SJSA1 (cell line): Measurements from ENCODE around the gene CACNA1A. TPM values are rescaled to one million over a fixed set of nuclear protein-coding genes. Genes with fewer than 3 reads are reported as not detected.
"Not testable (repeated sequence)": the region's sequence is repeated elsewhere in the genome, so short reads cannot be mapped to it uniquely, and the experiment has no call there.

ENCODE experiments used
- DNase-seq, 2 experiments: peaks; one replicate each; pipeline ENCODE4 v3.0.0-alpha.2; 2015 to 2020; ENCODE audit warnings: low spot score in 2 of 2, low read depth in 1 of 2
- H3K27ac ChIP-seq: fragments of 250-450 bp; sonication (Bioruptor Pico); 2 replicates; pipeline ENCODE4 v1.5.1; 2020; ENCODE audit warnings: mild to moderate bottlenecking, moderate library complexity
- H3K27me3 ChIP-seq: fragments of 250-450 bp; sonication (Bioruptor Pico); replicated peaks from 2 replicates; pipeline ENCODE4 v1.5.1; 2020; ENCODE audit warnings: mild to moderate bottlenecking, moderate library complexity
- H3K36me3 ChIP-seq: fragments of 250-450 bp; sonication (Bioruptor Pico); 2 replicates; pipeline ENCODE4 v1.5.1; 2020; ENCODE audit warnings: mild to moderate bottlenecking
- H3K4me1 ChIP-seq: fragments of 250-450 bp; sonication (Bioruptor Pico); replicated peaks from 2 replicates; pipeline ENCODE4 v1.6.1; 2021; ENCODE audit warnings: mild to moderate bottlenecking
- H3K4me3 ChIP-seq: fragments of 250-450 bp; sonication (Bioruptor Pico); 2 replicates; pipeline ENCODE4 v1.5.1; 2020; ENCODE audit warnings: mild to moderate bottlenecking
- H3K9me3 ChIP-seq: fragments of 250-450 bp; sonication (Bioruptor Pico); replicated peaks from 2 replicates; pipeline ENCODE4 v1.5.1; 2020; ENCODE audit warnings: mild to moderate bottlenecking
- total RNA-seq: library from RNA; depleted of rRNA; stranded (reverse); fragments of >200 nt; shearing (Covaris generic); gene quantifications from 2 replicates; pipeline ENCODE4 v1.2.3, GENCODE V29; 2014

CACNA1A gene
- total RNA-seq, 1 experiment from 2014 or later: not detected

DNA sequence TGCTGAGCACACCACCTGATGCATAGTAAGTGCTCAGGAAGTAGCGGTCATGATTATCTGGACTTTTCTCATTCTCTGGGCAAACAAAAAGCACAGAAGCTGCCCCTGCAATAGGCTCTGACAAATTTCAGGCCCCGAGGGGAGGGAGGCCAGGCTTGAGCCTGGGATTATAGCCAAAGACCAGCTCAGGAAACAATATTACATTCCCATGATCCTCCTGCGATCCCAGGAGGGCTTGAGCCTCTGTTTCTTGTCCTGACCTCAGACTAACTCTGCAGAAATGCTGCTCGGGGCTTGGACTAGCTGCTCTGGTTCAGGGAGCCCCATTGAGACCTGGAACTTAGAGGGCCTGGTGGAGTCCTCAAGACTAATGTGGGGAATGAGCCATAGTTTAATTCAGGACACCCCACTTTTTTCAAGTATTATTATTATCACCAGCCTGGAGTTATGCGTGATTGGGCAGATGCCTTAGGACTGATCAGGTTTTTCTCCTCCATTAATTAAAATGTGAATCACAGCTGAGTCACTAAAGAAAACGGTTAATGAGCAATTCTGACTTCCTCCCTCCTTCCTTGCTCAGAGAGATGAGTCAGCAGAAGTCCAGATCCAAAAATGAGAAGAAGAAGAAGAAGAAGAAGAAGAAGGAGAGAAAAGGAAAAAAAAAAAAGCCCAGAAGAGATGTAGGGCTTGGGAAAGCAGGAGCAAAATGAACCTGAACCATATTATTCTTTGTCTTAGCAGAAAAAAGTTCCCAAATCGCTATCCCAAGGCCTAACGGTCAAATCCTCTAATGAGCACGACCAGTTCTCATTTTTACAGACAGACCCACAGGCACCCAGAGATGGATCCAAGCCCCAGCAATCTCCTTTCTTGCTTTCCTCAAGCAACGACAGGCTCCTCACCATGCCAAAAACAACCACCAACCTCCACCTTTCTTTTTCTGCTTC, 107.2 kb downstream of the CACNA1A start:
- peaks cover 19% of the 10 kb centered on the region for H3K4me1 ChIP-seq
- H3K4me3 ChIP-seq: no peak overlapping the region
- peaks cover 3% of the 10 kb centered on the region; the same call in 1 of the 2 replicates for H3K27me3 ChIP-seq
- peak; percentile 59 to 72 for DNase-seq
- peak overlapping the region; percentile 80 for H3K27ac ChIP-seq
- no peaks in the 10 kb centered on the region for H3K9me3 ChIP-seq
- H3K36me3 ChIP-seq: no peaks in the 10 kb centered on the region

DNA sequence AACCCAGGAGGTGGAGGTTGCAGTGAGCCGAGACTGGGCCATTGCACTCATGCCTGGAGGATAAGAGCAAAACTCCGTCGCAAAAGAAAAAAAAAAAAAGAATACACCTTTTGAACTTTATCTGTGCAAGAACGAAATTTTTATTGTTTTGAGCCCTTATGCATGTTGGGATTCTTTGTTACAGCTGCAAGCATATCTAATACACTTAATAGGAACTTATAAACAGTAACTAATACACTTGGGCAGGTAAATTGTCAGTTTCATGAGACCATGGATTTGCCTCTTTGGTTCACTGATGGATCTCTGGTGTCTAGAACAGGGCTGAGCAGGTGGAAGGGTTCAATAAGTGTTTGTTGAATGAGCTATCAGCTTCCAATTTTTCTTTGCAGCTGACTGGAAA, 108.1 kb downstream of the CACNA1A start:
- Histone ChIP-seq H3K27ac (peak overlapping the region; percentile 80), H3K36me3 (no peaks in the 10 kb centered on the region)

DNA sequence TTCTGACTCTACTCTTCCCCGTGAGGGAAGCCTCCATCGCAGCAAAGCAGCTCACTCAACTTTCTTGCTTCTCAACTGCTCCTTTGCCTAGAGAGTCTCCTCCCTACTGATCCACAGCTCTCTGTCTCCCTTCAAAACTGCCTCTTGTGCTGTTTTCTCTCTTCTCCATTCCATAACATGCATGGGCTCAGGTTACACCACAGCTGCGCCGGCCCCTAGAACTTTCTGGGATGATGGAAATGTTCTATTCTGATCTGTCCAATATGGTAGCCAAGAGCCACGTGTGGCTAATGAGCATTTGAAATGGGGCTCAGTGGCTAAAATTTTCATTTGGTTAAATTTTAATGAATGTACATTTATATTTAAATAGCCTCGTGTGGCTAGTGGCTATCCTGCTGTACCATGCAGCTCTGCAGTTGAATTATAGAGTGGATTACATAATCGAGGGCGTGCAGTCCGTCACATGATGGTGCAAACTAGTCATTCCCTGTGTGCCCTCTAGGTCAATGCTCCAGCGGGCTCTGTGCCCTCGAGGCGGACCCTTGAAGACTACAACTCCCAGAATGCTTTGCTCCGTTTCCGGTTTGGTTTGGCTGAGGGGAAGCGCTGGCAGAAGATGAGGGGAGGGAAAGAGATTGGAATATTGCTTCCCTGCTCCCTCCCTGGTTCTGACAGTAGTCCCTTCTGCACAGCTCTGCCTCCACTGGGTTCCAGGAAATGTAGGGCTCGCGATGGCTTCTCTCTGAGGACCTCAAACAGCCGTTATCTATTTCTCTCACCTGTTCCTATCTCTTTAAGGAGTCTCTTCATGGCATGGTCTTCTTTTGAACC, 109.8 kb downstream of the CACNA1A start:
- H3K27me3 ChIP-seq: peaks cover 3% of the 10 kb centered on the region; the same call in 1 of the 2 replicates
- H3K9me3 ChIP-seq: no peaks in the 10 kb centered on the region
- H3K36me3 ChIP-seq: no peaks in the 10 kb centered on the region
- H3K4me3 ChIP-seq: no peak overlapping the region
- H3K4me1 ChIP-seq: peaks cover 19% of the 10 kb centered on the region
- DNase-seq: peak; percentile 11 to 49
- H3K27ac ChIP-seq: no peak overlapping the region

More for the DNA sequence above, 108.1 kb downstream of the CACNA1A start:
- DNase-seq: no peak
- no peak overlapping the region for H3K4me3 ChIP-seq
- H3K4me1 ChIP-seq: peaks cover 19% of the 10 kb centered on the region
- peaks cover 3% of the 10 kb centered on the region; the same call in 1 of the 2 replicates for H3K27me3 ChIP-seq
- H3K9me3 ChIP-seq: no peaks in the 10 kb centered on the region

DNA sequence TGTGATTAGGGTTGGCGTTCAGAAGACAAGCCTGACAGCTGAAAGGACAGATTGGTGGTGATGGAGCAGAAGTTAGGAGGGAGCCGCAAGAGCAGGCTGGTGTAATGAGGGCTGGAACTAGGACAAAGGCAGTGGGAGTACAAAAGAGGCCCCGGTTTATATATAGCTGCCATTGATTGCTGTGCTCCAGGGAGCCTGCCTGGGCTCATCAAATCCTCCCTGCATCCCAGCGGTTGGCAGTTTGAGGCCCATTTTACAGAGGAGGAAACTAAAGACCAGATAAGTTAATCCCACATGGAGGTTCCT, 123.7 kb downstream of the CACNA1A start:
- DNase-seq: no peak
- H3K36me3 ChIP-seq: no peaks in the 10 kb centered on the region
- no peak overlapping the region for H3K27ac ChIP-seq
- peaks cover 3% of the 10 kb centered on the region; the same call in 1 of the 2 replicates for H3K9me3 ChIP-seq
- no peak overlapping the region for H3K4me3 ChIP-seq
- peaks cover 9% of the 10 kb centered on the region; the same call in 1 of the 2 replicates for H3K27me3 ChIP-seq
- no peaks in the 10 kb centered on the region for H3K4me1 ChIP-seq

DNA sequence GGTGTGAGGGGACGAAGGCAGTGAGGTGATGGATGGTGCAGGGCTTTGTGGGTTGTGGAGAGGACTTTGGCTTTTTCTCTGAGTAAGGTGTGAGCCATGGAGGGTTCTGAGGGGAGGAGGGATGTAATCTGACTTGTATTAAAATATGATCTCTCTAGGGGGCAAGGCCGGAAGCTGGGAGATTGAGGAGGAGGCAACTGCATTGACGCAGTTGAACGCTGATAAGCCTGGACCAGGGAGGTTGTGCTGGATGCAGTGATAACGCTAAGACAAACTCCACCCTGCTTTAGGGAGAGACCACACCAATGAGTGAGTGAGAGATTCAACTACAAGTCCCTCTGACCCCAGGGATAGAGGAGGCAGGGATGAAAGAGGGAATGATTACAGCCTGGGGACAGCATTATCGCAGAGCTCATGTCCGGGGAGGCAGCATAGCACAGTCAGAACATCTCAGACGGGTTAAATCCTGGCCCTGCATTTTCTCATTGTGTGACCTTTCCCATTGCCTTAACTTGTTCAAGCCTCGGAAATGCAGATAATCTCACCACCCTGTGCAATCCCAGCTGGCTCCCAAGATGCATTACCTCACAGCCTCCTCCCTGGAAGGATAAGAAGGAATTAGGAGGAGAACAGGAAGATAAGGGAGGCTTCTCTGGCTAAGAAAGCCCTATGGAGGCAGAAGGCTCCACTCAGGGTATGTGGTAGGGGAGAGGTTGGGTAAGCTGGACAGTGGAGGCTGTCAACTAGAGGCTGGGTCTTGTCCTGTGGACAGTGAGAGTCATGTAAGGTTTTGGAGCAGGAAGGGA, 124.2 kb downstream of the CACNA1A start:
- no peak for DNase-seq
- peaks cover 9% of the 10 kb centered on the region; the same call in 1 of the 2 replicates for H3K27me3 ChIP-seq
- H3K36me3 ChIP-seq: no peaks in the 10 kb centered on the region
- H3K4me3 ChIP-seq: no peak overlapping the region
- no peaks in the 10 kb centered on the region for H3K4me1 ChIP-seq
- peaks cover 3% of the 10 kb centered on the region; the same call in 1 of the 2 replicates for H3K9me3 ChIP-seq
- H3K27ac ChIP-seq: no peak overlapping the region

DNA sequence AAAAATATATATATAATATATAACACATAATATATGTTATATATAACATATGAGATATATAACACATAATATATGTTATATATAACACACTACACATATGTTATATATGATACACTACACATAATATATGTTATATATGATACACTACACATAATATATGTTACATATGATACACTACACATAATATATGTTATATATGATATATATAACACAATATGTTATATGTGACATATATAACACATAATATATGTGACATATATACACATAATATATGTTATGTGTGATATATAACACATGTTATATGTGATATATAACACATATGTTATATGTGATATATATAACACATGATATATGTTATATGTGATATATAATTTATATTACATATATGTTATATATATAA, 129.7 kb downstream of the CACNA1A start:
- Histone ChIP-seq H3K9me3 (peaks cover 5% of the 10 kb centered on the region; the same call in 1 of the 2 replicates), H3K4me3 (no peak overlapping the region), H3K4me1 (no peaks in the 10 kb centered on the region), H3K36me3 (no peaks in the 10 kb centered on the region), H3K27me3 (no peaks in the 10 kb centered on the region), H3K27ac (no peak overlapping the region)
- no peak for DNase-seq

DNA sequence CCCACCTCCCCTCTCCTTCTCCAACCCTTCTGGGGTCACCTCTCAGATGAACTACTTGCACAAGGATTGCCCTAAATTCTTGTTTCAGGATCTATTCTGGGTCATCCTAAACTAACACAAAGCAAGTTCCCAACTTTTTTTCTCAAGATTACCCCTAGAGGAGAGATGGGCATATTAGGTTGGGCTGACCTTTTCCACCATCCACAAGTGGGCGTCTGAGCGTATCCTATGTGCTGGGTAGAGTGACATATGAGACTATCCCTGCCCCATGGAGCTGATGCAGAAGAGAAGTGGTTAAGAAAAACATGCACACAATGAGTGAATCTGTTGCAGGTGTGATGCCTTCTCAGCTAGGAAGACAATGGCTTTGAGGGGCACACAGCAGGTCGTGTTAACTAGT, 132.7 kb downstream of the CACNA1A start:
- Histone ChIP-seq H3K9me3 (peaks cover 5% of the 10 kb centered on the region; the same call in 1 of the 2 replicates), H3K36me3 (no peaks in the 10 kb centered on the region), H3K4me3 (no peak overlapping the region), H3K27me3 (no peaks in the 10 kb centered on the region), H3K4me1 (no peaks in the 10 kb centered on the region), H3K27ac (no peak overlapping the region)
- no peak for DNase-seq

DNA sequence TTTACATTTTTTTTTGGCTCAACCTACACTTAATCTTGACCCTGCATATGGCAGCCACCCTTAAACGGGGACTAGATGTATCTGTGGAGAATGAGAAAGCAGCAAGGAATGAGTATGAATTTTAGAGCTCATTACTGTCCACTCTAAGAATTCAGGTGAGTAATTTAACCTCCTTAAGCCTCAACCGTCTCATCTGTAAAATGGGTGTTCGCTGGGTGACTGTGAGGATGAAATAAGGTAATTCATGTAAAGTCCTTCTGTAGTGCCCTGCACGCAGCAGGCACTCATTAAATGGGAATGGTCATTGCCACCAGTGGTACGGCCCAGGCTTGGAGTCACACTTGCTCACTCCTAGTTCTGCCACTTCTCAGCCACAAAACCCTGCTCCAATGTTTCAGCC, 135.3 kb downstream of the CACNA1A start:
- no peaks in the 10 kb centered on the region for H3K4me1 ChIP-seq
- no peak overlapping the region for H3K4me3 ChIP-seq
- no peaks in the 10 kb centered on the region for H3K27me3 ChIP-seq
- DNase-seq: no peak
- H3K36me3 ChIP-seq: no peaks in the 10 kb centered on the region
- H3K9me3 ChIP-seq: 0 out of 2 replicates have a peak, but pooled peaks cover under 1% of the 10 kb centered on the region
- H3K27ac ChIP-seq: no peak overlapping the region

DNA sequence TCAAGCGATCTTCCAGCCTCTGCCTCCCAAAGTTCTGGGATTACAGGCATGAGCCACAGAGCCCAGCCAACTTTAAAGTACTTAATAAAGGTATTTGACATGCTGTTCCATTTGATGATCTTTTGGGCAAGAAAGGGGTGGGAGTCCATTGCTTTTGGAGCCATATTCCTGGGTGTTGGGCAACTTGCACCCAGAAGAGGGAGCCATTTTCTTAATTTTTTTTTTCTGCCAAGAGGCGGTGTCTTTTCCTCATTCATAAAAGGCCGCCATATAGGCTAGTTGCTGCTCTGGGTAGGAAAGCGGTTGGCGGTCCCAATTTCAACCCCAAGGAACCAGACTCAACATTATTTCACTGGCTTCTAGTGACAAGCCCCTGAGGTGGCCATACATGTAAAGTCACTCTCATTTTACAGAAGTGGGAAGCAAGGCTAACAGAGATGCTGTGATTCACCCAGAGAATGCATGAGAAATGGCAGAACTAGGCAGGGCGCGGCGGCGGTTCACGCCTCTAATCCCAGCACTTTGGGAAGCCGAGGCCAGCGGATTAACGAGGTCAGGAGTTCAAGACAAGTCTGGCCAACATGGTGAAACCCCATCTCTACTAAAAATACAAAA, 139.6 kb downstream of the CACNA1A start:
- no peak overlapping the region for H3K4me3 ChIP-seq
- no peak overlapping the region for H3K27ac ChIP-seq
- peaks cover 4% of the 10 kb centered on the region; the same call in 1 of the 2 replicates for H3K27me3 ChIP-seq
- H3K4me1 ChIP-seq: no peaks in the 10 kb centered on the region
- no peaks in the 10 kb centered on the region for H3K9me3 ChIP-seq
- H3K36me3 ChIP-seq: no peaks in the 10 kb centered on the region
- peak in 1 of 2 experiments; percentile 18 for DNase-seq

DNA sequence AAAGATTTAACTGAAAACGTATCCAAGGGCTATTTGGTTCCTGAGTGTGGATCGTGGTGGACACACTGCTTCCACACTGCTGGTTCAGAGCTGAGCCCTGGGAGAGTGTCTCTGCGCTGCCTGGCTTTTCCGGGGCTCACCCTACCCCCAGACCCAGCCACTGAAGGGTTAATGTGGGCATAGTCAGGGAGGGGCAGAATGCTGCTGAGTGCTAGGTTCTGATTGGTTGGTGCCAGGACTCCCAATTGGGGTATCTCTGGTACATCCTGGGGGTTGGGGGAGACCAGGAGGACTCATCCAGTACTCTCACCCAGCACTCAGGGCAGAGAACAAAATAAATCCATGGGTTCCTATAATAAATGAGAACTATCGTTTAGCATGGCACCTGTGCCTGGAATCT, 142.3 kb downstream of the CACNA1A start:
- no peak overlapping the region for H3K27ac ChIP-seq
- 0 out of 2 replicates have a peak, but pooled peaks cover 3% of the 10 kb centered on the region for H3K9me3 ChIP-seq
- DNase-seq: no peak
- peaks cover 6% of the 10 kb centered on the region; the same call in 1 of the 2 replicates for H3K27me3 ChIP-seq
- H3K36me3 ChIP-seq: no peaks in the 10 kb centered on the region
- no peaks in the 10 kb centered on the region for H3K4me1 ChIP-seq
- H3K4me3 ChIP-seq: no peak overlapping the region

DNA sequence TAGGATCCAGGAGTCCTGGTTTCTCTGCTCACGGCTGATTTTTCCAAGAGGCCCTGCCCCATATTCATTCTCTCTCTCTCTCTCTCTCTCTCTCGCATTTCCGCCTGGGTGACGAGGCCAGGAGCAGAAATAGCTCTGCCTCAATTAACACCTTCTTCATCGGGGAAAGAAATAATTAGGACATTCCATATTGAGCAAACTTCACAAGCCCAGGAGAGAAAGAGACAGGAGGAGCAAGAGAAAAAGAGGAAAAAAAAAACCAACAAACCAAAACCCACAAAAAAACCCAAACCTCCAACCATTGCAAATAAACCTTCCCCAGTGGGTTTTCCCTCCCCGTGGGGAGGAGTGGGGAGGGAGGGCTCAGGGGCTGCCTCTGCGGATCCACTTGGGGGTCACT, 143.0 kb downstream of the CACNA1A start:
- no peak overlapping the region for H3K4me3 ChIP-seq

DNA sequence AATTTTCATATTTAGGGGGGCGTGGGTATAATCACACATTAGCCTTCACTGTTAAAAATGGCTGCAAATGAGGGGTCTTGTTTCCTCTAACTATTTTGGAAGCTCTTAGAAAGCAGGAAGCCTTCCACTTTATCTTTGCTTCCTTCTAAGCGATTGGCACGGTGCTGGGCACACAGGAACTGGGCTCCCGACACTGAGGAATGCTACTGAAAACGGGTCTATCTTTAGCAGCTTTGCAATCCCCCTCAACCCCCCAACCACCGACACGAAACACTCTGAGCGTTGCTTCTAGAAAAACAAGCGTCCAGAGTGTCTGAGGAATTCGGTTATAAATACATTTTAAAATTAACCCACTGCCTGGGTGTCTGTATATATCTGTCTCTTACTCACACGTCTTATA, 143.6 kb downstream of the CACNA1A start:
- Histone ChIP-seq H3K27me3 (peaks cover 6% of the 10 kb centered on the region; the same call in 1 of the 2 replicates), H3K27ac (no peak overlapping the region), H3K4me3 (no peak overlapping the region), H3K9me3 (0 out of 2 replicates have a peak, but pooled peaks cover 3% of the 10 kb centered on the region), H3K36me3 (no peaks in the 10 kb centered on the region), H3K4me1 (no peaks in the 10 kb centered on the region)
- DNase-seq: no peak

More for the DNA sequence above, 143.0 kb downstream of the CACNA1A start:
- no peak overlapping the region for H3K27ac ChIP-seq
- no peaks in the 10 kb centered on the region for H3K36me3 ChIP-seq
- no peaks in the 10 kb centered on the region for H3K4me1 ChIP-seq
- H3K27me3 ChIP-seq: peaks cover 6% of the 10 kb centered on the region; the same call in 1 of the 2 replicates
- H3K9me3 ChIP-seq: 0 out of 2 replicates have a peak, but pooled peaks cover 3% of the 10 kb centered on the region
- DNase-seq: no peak

DNA sequence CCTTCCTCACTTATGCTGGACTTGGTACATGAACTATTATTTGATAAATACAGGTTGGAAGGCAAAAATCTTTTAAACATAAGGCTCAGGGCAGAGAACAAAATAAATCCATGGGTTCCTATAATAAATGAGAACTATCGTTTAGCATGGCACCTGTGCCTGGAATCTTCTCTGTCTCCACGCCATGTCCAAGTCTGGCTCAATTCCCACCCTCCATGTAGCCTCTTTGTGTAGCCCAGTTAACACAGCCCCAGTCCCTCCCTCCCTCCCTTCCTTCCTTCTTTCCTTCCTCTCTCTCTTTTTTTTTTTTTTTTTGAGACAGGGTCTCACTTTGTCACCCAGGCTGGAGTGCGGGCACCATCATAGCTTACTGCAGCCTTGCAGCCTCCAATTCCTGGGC, 144.6 kb downstream of the CACNA1A start:
- not testable (repeated sequence) for H3K27ac ChIP-seq, H3K4me1 ChIP-seq, DNase-seq, H3K27me3 ChIP-seq, H3K9me3 ChIP-seq, H3K4me3 ChIP-seq, H3K36me3 ChIP-seq
